ENCODE measurements around the gene CIT. TPM values are rescaled to one million over a fixed set of nuclear protein-coding genes. Genes with fewer than 3 reads are reported as not detected.

The CIT gene
- total RNA-seq, 6 experiments from 2014 or later, result 23.1 to 55.5 (median 48.3) TPM

DNA sequence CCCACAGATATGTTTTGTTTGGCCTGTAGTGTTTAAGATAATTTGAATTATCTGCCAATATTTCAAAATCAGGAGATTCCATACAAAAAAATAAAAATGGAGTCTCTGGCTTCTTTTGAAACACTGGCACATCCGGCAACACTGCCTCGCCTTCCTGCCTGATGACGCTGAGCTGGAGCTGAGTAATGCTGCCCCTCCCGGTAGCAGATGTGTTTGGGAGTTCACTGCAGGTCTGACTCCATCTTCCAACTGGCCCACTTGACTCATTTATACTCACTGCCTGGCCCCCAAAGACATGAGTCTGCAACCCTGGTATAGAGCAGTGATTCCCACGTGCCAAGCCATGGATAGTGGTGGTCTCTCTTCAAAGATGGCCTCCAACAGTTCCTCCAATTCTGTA, 7.4 kb downstream of the CIT start:
- Mint-ChIP-seq H3K4me3 (peak overlapping the region; percentile 45), H3K27ac (peak overlapping the region; percentile 96), H3K27me3 (ENCODE audit: insufficient read depth) (no peaks in the 10 kb centered on the region; the same call in 1 of the 2 replicates), H3K4me1 (ENCODE audit: low read depth) (peaks cover 23% of the 10 kb centered on the region), H3K9me3 (no peaks in the 10 kb centered on the region), H3K36me3 (ENCODE audit: low read depth) (peaks cover 30% of the 10 kb centered on the region)
- DNase-seq, result peak; percentile 88
- TF ChIP-seq, protein P1, sequence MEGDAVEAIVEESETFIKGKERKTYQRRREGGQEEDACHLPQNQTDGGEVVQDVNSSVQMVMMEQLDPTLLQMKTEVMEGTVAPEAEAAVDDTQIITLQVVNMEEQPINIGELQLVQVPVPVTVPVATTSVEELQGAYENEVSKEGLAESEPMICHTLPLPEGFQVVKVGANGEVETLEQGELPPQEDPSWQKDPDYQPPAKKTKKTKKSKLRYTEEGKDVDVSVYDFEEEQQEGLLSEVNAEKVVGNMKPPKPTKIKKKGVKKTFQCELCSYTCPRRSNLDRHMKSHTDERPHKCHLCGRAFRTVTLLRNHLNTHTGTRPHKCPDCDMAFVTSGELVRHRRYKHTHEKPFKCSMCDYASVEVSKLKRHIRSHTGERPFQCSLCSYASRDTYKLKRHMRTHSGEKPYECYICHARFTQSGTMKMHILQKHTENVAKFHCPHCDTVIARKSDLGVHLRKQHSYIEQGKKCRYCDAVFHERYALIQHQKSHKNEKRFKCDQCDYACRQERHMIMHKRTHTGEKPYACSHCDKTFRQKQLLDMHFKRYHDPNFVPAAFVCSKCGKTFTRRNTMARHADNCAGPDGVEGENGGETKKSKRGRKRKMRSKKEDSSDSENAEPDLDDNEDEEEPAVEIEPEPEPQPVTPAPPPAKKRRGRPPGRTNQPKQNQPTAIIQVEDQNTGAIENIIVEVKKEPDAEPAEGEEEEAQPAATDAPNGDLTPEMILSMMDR (IDR thresholded peaks at IDR 0.05), result peak; percentile 48

DNA sequence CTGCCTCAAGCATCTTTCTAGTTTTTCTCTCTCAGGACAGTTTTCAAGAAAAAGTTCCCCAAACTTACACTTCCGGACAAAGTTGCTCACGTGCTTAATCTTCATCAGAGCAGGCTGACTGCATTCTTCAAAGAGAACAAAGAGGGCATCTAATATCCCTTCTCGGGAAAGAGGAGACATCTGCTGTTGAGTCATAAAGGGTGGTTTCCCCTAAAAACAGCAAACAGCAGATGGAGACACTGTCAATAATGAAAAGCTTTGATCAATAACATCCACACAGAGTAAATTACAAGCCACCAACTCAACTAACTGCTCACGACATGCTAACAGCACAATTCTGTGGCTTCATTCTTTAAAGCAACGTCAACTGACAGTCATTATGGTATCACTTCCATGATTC, 8.1 kb downstream of the CIT start:
- no peaks in the 10 kb centered on the region for H3K9me3 Mint-ChIP-seq
- TF ChIP-seq, protein P1 (IDR thresholded peaks at IDR 0.05), result no peak
- H3K4me1 Mint-ChIP-seq (ENCODE audit: low read depth), result peaks cover 26% of the 10 kb centered on the region
- H3K36me3 Mint-ChIP-seq (ENCODE audit: low read depth), result peaks cover 30% of the 10 kb centered on the region
- H3K27me3 Mint-ChIP-seq (ENCODE audit: insufficient read depth), result no peaks in the 10 kb centered on the region; the same call in 1 of the 2 replicates
- peak overlapping the region; percentile 96 for H3K27ac Mint-ChIP-seq
- H3K4me3 Mint-ChIP-seq, result no peak overlapping the region
- peak; percentile 30 for DNase-seq

GRCh38 chr12:119864591-119864990, 12.5 kb downstream of the CIT start:
- Mint-ChIP-seq H3K9me3 (no peaks in the 10 kb centered on the region), H3K4me1 (ENCODE audit: low read depth) (peaks cover 26% of the 10 kb centered on the region), H3K27me3 (ENCODE audit: insufficient read depth) (no peaks in the 10 kb centered on the region; the same call in 1 of the 2 replicates), H3K4me3 (no peak overlapping the region), H3K27ac (no peak overlapping the region; the same call in 1 of the 2 replicates), H3K36me3 (ENCODE audit: low read depth) (peaks cover 15% of the 10 kb centered on the region)
- TF ChIP-seq, protein P1 (IDR thresholded peaks at IDR 0.05), result no peak
- no peak for DNase-seq

- Mint-ChIP-seq H3K4me1 (ENCODE audit: low read depth) (peaks cover 22% of the 10 kb centered on the region), H3K4me3 (no peak overlapping the region), H3K36me3 (ENCODE audit: low read depth) (peaks cover 16% of the 10 kb centered on the region), H3K27me3 (ENCODE audit: insufficient read depth) (no peaks in the 10 kb centered on the region; the same call in 1 of the 2 replicates), H3K27ac (no peak overlapping the region), H3K9me3 (no peaks in the 10 kb centered on the region)
- TF ChIP-seq, protein P1 (IDR thresholded peaks at IDR 0.05), result no peak
- no peak for DNase-seq
Observed at GRCh38 chr12:119859241-119859640, 17.9 kb downstream of the CIT start.

DNA sequence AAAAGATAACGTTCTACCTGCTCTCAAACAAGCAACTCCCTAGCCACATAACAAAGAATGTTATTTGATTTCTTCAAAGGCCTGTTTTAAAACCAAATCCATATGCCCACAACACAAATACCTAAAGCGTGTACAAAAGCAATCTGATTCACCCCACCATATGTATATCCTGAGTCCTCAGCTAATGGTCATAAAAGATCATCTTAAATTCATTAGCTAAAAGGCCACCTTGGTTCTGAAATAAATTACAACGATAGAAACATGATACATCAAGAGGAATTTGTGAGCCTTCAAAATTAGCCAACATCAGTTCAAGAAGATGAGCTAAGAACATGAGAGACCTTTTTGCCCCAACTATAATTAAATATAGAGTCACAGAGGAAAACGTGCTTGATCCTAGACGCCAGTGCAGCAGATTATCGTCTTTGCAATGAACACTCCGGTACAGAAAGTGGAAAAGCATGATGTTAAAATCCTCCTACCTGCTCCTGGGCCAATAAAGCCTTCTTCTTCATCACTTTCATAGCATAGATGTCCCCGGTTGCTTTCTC, 20.0 kb downstream of the CIT start:
- Mint-ChIP-seq H3K4me3 (no peak overlapping the region), H3K36me3 (ENCODE audit: low read depth) (peaks cover 18% of the 10 kb centered on the region), H3K27ac (peak overlapping the region; percentile 2; the same call in 1 of the 2 replicates), H3K27me3 (ENCODE audit: insufficient read depth) (no peaks in the 10 kb centered on the region; the same call in 1 of the 2 replicates), H3K4me1 (ENCODE audit: low read depth) (peaks cover 22% of the 10 kb centered on the region), H3K9me3 (no peaks in the 10 kb centered on the region)
- TF ChIP-seq, protein P1 (IDR thresholded peaks at IDR 0.05), result no peak
- DNase-seq, result no peak

Measured in HFFc6 (cell line).